ENCODE measurements around the gene RIMKLB.
A peak's percentile ranks its signal among the peaks of the same experiment; 100 is the strongest.
"Not testable (repeated sequence)": the region's sequence is repeated elsewhere in the genome, so short reads cannot be mapped to it uniquely, and the experiment has no call there.

The RIMKLB gene

DNA sequence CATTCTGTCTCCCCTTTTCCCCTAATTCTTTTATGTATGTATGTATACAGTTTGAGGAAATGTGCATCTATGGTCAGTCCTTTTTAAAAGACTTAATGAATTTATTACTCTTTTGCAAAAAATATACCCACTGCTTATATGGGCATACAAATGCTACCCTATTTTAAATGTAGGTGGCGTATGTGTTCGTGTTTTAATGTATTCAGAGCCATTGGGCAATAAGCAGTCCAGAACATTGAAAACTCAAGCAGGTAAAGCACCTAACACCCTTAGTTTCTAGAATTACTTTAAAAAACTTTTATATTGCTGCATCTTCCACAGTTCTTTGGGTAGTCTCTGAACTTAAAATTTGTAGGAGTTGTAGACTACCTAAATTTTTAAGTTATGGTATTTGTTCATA is 82.1 kb downstream of the RIMKLB start:
- no peak for DNase-seq

DNA sequence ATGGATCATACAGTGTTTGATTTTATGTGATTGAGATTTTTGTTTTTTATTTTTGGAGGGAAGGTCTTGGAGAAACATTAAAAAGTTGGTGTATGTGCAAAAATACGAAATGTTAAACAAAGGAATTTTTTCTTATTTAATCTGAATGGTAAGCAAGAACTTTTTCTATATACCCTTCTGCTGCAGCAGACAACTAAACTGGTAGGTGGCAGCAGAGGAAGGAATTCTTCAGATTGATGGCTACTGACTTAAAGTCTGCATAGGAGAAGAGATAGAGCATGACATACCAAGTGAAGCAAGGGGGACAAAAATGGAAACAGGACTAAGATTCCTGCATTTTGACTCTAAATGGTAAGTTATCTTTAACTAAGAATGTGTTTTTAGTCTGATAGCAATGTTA is 82.6 kb downstream of the RIMKLB start:
- peak; percentile 35 for DNase-seq

DNA sequence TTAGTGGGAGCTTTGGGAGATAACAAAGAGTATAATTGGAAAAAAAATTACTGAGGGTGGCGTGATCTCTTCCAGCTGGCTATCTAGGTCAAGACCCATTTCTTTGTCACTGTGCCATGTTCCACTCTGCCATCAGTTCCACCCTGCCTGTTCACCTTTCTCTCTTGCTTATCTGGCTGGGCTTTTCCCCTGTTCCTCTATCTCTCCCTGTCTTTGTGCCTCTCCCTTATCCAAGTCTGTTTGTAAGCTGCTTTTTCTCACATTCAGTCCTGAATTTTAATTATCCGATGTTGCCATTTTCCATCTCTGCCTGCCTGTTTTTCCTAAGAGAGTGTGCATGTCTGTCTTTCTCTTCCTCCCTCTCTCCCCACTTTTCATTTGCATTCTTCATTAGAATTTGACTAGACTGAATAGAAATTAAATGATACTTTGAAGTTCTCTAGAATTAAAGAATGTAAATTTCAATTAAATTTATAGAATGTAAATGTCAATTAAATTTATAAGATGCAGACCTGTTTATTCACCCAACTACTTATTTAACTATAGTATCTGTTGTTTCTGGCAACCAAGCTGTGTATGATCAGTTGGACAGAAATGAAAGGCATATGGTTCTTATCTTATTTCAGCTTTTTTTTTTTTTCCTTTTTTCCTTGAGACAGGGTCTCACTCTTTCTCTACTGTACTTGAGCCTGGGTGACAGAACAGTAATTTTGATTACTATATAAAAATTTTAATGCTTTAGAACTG is 83.8 kb downstream of the RIMKLB start:
- DNase-seq: no peak

DNA sequence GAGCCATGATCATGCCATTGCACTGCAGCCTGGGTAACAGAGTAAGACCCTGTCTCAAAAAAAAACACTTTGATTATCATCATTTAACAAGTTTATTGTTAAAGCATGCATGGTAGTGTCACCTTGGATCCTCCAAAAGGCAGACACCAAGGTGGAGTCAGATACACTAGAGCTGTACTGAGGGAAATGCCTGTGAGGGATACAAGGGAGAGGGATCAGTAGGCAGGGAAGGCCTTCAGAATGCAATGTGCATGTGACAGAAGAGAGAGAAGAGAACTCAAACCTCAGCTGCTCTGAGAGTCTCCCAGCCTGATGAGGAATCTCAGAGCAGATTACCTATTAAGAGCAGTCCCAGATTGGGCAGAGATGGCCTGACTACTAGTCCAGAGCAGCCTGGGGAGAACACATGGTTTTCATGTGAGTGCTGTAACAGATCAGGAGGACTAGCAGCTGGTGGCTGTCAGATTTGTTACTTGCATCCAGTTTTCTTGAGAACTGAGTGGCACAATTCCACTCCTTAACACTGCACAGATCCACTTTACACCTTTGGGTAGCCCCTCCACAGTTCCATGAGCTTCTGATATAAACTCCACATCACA is 86.6 kb downstream of the RIMKLB start:
- DNase-seq: no peak

DNA sequence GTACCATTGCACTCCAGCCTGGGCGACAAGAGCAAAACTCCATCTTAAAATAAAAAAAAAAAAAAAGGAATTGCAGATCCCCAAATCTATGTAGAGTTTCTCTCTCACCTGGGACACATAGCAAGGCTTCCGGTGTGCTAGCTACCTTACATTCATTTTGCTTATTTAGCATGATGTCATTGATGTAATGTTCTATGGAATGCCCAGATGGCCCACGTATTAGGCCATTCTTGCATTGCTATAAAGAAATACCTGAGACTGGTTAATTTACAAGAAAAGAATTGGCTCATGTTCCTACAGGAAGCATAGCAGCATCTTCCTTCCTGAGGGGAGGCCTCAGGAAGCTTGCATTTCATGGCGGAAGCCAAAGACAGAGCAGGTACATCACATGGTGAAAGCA is 87.7 kb downstream of the RIMKLB start:
- no peak for DNase-seq

DNA sequence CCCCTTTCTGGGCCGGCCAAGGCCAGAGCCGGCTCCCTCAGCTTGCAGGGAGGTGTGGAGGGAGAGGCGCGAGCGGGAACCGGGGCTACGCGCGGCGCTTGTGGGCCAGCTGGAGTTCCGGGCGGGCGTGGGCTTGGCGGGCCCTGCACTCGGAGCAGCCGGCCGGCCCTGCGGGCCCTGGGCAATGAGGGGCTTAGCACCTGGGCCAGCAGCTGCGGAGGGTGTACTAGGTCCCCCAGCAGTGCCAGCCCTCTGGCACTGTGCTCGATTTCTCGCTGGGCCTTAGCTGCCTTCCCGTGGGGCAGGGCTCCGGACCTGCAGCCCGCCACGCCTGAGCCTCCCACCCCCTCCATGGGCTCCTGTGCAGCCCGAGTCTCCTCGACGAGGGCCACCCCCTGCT is 89.4 kb downstream of the RIMKLB start:
- DNase-seq: not testable (repeated sequence)

DNA sequence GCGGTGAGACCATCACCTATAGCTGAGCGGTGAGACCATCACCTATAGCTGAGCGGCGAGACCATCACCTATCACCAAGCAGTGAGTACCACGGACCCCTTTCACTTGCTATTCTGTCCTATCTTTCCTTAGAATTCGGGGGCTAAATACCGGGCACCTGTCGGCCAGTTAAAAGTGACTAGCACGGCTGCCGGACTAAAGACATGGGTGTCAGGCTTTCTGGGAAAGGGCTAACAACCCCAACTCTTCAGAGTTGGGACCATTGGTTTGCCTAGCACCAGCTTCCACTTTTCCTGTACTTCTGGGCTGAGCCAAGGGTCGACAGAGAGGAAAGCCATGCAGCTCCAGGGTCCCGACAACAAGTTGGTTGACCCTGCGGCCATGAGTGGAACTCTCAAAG is 90.9 kb downstream of the RIMKLB start:
- not testable (repeated sequence) for DNase-seq

DNA sequence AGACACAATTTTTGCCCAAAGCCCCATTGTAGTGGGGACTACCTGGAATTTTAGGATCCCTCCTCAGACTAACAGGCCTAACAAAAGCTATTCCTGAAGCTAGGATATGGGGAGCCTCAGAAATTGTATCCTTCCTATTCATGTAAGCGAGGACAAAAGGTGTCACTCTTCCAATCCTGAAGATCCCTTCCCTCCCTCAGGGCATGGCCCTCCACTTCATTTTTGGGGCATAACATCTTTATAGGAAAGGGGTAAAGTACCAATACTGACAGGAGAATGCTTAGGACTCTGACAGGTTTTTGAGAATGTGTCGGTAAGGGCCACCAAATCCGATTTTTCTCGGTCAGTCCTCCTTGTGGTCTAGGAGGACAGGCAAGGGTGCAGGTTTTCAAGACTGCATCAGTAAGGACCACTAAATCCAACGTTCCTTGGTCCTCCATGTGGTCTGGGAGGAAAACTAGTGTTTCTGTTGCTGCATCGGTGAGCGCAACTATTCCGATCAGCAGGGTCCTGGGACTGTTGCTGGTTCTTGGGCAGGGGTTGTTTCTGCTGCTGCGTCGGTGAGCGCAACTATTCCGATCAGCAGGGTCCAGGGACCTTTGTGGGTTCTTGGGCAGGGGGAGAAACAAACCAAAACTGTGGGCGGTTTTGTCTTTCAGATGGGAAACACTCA is 91.7 kb downstream of the RIMKLB start:
- DNase-seq: not testable (repeated sequence)

DNA sequence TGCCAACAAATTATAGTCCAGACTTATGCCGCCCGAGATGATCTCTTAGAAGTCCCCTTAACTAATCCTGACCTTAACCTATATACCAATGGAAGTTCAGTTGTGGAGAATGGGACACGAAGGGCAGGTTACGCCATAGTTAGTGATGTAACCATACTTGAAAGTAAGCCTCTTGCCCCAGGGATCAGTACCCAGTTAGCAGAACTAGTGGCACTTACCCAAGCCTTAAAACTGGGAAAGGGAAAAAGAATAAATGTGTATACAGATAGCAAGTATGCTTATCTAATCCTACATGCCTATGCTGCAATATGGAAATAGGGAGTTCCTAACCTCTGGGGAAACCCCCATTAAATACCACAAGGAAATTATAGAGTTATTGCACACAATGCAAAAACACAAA is 95.4 kb downstream of the RIMKLB start:
- not testable (repeated sequence) for DNase-seq

DNA sequence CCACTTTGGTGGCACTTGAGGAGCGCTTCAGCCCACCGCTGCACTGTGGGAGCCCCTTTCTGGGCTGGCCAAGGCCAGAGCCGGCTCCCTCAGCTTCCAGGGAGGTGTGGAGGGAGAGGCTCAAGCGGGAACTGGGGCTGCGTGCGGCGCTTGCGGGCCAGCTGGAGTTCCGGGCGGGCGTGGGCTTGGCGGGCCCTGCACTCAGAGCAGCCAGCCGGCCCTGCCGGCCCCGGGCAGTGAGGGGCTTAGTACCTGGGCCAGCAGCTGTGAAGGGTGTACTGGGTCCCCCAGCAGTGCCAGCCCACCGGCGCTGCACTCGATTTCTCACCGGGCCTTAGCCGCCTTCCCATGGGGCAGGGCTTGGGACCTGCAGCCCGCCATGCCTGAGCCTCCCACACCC is 96.8 kb downstream of the RIMKLB start:
- not testable (repeated sequence) for DNase-seq

DNA sequence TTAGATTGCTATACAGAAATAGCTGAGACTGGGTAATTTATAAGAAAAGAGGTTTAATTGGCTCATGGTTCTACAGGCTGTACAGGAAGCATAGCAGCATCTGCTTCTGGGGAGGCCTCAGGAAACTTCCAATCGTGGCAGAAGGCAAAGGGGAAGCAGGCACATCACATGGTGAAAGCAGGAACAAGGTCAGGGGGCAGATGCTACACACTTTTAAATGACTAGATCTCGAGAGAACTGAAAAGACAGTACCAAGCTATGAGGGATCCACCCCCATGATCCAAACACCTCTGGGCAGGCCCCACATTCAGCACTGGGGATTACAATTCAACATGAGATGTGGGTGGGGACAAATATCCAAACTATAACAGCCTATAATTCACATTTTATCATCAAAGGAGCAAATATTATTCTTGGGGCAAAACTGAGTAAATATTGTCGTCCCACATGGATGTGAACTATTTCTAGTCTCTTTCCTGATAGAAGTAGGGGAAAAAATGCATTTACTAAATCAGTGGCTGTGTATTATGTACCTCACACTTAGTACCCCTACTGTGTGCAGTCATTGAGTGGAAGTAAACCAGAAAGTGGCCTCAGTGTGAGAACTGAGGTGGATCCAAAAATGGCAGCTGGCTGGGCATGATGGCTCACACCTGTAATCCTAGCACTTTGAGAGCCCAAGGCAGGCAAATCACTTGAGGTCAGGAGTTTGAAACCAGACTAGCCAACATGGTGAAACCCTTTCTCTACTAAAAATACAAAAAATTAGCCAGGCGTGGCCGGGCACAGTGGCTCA is 99.2 kb downstream of the RIMKLB start:
- no peak for DNase-seq

DNA sequence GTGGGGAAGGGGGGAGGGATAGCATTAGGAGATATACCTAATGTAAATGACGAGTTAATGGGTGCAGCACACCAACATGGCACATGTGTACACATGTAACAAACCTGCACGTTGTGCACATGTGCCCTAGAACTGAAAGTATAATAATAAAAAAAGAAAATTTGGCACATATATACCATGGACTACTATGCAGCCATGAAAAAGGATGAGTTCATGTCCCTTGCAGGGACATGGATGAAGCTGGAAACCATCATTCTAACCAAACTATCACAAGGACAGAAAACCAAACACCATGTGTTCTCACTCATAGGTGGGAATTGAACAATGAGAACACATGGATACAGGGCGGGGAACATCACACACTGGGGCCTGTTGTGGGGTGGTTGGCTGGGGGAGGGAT is 103.4 kb downstream of the RIMKLB start:
- not testable (repeated sequence) for DNase-seq

DNA sequence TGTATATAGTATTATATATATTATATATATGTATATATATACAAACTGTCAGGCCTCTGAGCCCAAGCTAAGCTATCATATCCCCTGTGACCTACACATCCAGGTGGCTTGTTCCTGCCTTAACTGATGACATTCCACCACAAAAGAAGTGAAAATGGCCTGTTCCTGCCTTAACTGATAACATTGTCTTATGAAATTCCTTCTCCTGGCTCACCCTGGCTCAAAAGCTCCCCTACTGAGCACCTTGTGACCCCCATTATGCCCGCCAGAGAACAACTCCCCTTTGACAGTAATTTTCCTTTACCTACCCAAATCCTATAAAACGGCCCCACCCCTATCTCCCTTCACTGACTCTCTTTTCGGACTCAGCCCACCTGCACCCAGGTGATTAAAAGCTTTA is 107.0 kb downstream of the RIMKLB start:
- not testable (repeated sequence) for DNase-seq

DNA sequence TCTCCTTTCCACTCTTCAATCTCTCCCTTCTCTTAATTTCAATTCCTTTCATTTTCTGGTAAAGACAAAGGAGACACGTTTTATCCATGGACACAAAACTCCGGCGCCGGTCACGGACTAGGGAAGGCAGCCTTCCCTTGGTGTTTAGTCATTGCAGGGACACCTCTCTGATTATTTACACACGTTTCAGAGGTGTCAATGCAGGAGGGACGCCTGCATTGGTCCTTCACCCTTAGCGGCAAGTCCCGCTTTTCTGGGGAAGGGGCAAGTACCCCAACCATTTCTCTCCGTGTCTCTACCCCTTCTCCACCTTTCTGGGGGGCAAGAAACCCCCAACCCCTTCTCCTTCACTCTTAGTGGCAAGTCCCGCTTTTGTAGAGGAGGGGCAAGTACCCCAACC is 107.7 kb downstream of the RIMKLB start:
- not testable (repeated sequence) for DNase-seq

DNA sequence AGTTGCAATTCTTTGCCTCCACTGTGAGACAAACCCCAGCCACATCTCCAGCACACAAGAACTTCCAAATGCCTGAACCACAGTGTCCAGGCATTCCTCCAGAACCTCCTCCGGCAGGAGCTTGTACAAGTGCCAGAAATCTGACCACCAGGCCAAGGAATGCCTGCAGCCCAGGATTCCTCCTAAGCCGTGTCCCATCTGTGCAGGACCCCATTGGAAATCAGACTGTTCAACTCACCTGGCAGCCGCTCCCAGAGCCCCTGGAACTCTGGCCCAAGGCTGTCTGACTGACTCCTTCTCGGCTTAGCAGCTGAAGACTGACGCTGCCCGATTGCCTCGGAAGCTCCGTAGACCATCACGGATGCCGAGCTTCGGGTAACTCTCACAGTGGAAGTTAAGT is 109.3 kb downstream of the RIMKLB start:
- DNase-seq: not testable (repeated sequence)

DNA sequence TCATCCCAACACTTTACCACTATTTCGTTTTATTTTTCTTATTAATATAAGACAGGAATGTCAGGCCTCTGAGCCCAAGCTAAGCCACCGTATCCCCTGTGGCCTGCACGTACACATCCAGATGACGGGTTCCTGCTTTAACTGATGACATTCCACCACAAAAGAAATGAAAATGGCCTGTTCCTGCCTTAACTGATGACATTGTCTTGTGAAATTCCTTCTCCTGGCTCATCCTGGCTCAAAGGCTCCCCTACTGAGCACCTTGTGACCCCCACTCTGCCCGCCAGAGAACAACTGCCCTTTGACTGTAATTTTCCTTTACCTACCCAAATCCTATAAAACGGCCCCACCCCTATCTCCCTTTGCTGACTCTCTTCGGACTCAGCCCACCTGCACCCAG is 112.3 kb downstream of the RIMKLB start:
- DNase-seq: not testable (repeated sequence)

DNA sequence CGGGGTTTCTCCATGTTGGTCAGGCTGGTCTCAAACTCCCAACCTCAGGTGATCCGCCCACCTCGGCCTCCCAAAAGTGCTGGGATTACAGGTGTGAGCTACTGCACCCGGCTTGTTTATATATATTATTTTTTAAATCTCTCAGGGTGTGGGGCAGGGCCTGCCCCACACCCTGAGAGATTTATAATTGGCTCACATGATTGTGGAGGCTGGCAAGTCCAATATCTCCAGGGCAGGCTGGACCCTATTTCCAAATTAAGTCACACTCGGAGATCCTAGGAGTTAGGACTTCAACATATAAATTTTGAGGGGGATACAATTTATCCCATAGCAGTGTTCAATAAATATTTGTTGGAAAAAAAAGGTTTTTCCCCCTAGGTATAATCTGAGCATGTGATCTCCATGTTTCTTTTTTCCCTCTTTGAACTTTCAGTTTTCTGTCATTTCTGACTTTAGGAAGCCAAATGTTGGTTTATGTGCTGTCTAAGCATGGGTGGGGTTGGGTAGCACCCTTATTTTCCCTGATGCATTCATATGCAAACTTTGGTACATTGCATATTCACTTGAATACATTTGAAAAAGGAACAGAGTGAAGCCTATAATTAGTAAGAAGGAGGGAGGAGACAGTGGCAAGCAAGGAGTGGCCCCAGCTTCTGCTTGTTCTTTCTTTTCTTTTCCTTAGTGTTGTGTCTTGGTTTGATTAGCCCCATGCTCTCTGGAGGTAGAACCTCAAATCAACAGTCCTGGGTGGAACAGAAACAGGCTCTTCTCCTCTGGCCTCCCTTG is 116.0 kb downstream of the RIMKLB start:
- DNase-seq: no peak

DNA sequence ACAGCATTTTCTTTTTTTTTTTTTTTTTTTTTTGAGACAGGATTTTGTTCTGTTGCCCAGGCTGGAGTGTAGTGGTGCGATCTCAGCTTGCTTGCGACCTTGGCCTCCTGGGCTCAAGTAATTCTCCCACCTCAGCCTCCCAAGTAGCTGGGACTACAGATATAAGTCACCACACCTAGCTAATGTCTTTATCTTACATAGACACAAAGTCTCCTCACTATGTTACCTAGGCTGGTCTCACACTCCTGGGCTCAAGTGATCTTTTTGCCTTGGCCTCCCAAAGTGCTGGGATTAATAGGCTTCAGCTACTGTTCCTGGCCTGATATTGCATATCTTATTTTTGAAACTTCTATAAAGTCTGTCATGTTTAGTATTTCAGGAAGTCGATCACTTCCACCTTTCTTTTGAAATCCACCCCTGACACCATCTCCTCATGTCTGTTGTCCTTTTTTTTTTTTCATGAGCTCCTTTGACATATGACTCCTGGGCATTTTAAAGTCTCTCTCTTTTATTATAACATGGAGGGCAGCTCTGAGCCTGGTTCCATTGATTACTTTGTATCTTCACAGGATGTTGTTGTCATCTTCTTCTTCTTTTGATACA is 118.8 kb downstream of the RIMKLB start:
- DNase-seq: no peak

DNA sequence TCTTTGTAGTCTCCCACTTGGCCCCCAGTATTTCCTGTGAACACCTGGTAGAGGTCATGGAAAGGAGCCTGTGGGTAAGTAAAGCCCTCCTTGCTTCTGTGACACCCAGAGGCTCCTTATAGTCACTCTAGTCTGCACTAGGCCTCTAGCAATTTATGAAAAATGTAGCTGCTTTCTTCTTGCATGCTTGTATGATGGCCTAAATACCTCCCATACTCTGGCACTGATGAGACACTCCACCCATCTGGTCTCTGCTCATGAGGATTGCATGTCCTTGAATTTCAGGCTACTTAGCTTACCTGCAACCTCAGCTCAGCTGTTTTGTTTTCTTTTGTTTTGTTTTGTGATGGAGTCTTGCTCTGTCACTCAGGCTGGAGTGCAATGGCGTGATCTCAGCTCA is 120.1 kb downstream of the RIMKLB start:
- no peak for DNase-seq

DNA sequence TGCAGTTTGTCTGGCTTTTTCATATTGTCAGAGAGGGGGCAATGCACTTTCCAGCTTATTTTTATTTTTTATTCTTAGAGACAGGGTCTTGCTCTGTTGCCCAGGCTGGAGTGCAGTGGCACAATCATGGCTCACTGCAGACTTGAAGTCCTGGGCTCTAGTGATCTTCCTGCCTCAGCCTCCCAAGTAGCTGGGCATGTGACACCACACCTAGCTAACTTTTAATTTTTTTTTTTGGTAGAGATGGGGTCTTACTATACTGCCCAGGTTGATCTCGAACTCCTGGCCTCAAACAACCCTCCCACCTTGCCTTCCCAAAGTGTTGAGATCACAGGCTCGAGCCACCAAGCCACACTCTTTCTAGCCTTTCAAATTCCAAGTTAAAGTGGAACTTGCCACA is 120.7 kb downstream of the RIMKLB start:
- DNase-seq: no peak

DNA sequence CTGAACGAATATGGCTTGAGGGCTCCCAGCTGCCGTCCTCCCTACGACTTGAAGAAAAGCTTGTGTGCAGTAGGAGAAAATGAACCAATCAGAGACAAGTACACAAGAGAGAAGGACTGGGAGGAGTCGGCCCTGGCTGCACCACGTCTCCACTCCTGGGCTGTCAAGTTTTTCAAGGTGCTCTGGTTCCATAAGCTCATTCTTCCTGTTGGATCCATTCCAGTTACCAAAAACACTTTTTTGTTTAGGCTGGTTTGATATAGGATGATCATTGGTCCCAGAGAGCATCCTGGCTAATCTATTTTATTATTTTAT is 121.8 kb downstream of the RIMKLB start:
- no peak for DNase-seq
